HG03196 (cell line): ENCODE results near the gene DDX5.
"Not testable (repeated sequence)": the region's sequence is repeated elsewhere in the genome, so short reads cannot be mapped to it uniquely, and the experiment has no call there.

ENCODE experiments used
- ATAC-seq: cut with Tn5 transposase; IDR thresholded peaks from one replicate; pipeline ENCODE4 v1.9.1; 2021; ENCODE audit not compliant: unreplicated experiment

DDX5 gene

GRCh38 chr17:64508683-64509082 is 2.6 kb upstream of the DDX5 start:
- ATAC-seq, result no peak

DNA sequence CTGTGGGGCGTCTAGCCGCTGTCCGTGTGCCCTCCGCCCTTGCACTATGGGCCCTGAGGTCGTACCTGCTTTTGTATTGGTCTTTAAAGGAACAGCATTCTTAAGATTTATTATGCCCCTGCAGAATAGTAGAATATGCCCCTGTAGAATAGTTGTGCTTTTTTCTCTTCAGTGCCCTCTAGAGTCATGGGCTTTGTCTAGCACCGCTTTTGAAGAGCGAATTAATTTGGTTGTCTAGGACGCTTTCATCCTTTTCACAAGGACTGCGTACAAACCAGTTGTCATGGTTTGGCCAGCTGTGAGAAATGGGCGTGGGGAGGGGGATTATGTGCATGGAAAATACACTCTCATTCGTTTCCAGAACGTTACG is 1.3 kb upstream of the DDX5 start:
- peak; percentile 18 for ATAC-seq

- peak; percentile 69 for ATAC-seq
Observed at GRCh38 chr17:64506576-64507412, 705 bp upstream of the DDX5 start, which contains the start of gene CEP95. Gene CEP95, plus strand, starts transcription at chr17:64506977. Its CDS starts 121 bp downstream, at chr17:64507098.

DNA sequence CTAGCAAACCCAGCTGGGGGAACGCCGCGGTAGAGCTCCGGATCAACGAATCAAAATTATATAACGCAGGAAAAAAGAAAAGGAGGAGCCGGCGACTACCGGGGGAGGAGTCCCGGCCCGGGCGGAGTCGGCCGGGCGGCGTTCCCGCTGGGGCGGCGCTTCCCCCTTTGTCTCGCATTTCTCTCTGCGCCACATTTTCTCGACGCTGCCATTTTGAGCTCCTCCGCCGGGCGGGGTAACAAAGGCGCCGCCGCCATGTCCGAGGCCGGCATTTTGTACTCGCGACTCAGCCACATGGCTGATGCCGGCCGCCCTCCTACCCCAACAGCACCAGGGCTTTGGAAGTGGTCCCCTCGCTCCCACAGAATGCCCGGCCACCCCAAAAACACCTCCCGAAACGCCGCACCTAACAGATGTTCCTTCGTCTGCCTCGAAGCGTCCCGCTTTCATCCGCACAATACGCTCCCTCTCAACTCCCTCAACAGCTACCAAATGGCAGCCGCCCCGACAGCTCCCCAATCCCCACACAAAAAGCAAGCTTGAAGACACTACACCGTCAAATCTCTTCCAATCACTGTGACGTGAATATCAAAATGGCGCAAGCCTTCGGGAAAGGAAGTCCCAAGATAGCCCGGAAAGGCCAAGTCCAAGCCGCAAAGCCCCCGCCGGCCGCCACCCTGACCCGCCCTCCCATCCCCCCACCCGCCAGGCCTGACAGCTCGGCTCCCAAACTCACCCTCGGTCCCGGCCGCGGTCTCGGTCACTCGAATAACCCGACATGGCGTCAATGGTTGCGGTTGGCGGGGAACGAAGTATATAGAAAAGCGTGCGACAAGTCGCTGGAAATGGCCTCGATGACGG is 519 bp downstream of the DDX5 start:
- peak; percentile 22 for ATAC-seq

GRCh38 chr17:64504769-64505339 is 1.2 kb downstream of the DDX5 start:
- no peak for ATAC-seq

DNA sequence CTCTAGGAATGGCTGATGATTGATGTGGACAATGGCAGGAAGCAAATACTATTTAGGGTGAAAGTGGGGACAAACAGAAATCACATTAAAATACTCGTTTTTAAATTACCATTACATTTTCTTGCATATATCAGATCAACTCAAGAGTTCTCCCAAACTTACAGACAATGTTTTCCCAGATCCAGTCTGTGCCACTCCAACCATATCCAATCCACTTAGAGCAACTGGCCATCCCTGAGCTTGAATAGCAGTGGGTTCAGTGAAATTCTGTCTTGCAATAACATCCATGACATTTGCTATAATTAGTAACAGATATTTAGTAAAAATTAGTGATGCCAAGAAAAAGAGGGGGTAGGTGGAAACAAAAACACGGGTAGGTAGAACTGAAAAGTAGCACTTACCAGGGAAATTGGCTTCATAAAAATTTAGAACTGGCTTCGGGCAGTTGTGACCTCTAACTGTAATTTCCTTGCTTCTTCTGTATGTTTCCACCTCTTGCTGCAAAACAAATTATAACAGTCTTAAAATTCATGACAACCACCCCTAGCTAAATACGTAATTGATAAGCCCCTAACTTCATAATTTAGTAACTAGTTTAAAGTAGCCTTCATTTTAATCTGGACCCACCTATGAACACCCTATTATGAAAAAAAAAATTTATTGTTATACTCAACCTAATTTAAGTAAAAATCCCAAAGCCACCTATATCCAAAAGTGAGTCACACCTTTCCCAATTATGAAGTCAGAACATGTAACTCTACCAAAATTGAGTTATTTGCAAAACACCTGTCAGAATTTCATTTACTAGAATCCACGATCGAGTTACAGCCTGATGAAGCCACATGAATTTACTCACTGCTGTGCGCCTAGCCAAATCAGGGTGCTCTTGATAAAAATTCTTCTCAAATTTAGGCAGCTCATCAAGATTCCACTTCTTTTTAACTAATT is 2.0 kb downstream of the DDX5 start:
- ATAC-seq, result no peak

DNA sequence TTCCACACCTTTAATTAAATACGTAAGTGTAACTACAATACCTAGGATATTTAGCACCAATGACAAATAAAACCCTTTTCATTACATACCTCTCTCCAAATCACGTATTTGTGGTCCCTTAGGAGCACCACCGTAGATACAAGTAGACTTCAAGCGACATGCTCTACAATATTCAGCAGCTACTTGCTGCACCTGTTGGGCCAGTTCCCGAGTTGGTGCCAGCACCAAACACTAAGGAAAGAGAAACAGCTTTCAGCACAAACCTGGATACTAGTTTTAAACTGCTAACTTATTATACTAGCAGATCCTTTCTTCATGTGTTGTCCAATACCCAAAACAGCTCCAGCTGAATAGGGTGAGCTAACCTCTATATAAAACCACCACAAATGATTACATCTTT is 2.7 kb downstream of the DDX5 start:
- no peak for ATAC-seq

DNA sequence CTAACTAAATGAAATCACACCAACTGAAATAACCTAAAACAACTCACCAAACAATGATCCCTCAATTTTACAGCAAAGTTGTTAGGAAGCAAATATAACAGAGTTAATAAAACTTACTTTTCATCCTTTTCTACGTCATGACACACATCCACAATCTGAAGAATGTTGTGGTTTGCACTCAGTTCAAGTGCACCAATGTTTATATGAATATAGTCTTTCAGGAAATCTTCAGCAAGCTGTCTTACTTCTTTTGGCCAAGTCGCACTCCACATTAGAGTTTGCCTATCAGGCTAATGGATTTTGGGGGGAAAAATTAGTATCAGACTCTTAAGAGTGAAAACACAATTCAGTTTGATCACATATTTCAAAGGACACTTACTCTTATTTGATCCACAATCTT is 3.3 kb downstream of the DDX5 start:
- ATAC-seq, result no peak

DNA sequence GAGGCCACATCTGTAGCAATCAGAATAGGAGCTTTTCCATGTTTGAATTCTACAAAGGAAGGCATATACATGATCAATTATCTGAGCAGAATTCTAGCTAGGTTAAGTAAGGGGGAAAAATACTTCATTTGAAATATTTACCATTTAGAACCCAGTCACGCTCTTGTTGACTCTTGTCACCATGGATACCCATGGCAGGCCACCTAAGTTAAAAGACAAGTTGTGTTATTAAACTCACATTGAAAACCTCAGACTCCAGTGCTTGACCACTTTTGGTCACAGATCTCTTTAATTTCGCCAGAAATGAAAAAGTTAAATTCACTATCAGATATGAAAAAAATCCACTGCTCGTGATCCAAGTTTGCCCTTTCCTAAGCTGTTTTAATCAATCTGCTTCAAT is 4.1 kb downstream of the DDX5 start:
- no peak for ATAC-seq

DNA sequence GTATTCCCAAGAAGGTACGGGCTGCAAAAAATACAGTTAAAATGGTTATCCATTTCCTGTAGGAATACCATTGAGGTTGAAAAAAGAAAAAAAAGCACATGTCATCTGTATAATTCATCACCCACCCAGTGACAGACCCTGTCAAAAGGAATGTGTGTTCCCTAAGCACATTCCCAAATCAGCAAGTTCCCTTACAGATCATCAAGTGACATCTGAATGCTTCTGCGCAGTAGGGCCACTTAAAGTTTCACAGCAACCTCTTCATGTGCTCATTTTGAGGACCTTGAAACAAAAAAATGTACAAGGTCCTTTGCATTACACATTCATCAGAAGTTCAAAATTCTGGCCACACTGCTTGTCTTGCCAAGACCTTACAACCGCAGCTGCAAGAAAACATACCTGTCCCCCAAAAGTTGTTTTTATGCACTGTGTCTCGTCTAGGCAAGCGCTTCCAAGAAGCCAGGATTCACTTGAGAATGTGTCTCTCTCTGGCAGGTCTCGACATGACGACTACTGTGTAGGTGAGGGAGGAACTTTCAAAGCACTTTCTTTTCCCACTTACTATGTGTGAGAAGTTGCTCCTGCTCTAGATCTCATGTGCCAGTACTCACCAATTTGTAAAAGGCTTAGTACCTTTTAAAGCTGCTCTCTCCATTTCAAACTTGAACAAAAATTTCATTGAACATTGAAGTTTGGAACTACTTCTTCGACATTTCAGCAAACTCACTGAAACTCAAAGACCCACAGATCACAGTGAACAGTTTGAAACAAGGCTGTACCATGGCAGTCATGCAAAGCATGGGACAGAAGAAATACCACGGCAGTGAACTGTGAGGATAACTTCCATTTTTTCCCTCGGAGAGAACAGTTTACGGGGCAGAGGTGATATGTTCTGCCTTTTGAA is 5.0 kb downstream of the DDX5 start:
- ATAC-seq, result no peak

DNA sequence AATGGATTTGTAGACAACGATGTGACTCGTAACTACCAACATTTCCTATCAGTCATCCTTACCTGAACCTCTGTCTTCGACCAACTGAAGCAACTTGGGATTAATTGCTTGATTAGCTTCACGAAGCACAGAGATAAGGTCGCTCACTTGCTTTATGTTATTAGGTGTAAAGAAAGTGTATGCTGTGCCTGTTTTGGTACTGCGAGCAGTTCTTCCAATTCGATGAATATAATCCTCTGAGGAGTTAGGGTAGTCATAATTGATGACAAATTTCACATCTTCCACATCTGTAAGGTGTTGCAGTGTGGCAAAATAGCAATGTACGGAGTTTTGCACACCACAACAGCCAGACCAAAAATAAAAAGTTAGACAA is 5.6 kb downstream of the DDX5 start:
- ATAC-seq, result no peak

DNA sequence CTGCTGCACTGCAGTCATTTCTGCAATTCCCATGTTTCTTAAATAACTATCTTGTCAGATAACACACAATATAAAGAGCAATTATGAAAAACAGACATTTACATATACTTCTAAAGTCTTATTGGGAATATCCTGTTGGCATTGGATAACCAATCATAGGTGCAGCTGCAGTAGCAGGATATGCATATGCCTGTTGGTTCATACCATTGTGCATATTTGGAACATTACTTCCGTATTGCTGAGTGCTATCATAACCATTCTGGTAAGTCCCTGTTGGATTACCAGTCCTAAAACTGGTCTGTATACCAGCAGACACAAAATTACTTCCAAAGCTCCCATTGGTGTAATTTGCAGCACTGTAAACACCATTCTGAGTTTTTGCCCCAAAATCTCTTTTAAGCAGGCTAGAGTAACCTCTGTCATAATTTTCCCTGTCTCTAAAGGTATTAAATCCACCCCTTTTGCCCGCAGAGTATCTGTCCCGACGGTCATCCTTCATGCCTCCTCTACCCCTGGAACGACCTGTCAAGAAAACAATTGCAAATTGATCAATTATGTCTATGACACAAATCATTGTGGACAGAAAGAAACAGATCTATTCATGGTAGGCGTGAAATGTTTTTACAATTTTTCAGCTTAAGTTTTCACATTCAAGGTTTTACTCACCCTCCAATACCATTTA is 6.1 kb downstream of the DDX5 start:
- ATAC-seq, result no peak

DNA sequence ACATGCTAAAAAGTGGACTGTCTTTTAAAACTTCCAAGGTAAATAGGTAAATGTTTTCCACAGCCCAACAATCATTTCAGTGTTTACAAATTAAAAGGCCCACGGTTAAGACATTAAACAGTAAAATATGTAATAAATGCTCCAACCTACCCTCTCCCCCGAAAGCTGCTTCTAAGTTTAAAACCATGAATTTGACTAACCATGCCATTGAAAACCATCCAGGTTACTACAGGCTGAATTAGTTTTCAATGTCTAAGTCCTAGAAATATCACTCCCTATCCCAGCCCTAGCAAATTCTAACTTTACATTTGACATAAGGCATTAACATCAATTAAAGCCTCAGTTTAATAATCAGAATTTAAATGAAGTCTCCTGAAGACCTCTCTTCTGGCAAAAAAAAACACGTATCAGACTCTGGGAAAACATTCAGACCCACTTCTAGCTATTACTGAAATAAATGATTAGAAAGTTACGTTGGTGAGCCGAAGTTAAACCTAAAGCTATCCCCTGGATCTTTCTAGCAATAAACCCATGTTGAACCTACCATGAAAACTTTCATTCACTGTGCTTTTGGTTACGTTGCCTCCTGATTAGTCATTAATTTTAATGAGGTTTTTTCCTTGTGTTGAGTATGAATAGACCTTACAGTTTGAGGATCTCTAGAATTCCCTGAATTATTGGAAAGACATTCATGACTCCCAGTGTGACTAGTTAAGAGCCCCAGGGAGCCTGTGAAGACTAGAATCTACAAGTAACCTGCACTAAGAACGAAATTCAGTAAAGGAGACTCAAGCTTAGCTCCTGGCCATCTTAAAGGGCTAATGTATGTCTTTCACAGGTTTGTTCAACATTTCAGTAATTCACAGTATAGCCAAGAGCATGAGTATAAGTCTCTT is 7.5 kb downstream of the DDX5 start:
- ATAC-seq, result no peak

DNA sequence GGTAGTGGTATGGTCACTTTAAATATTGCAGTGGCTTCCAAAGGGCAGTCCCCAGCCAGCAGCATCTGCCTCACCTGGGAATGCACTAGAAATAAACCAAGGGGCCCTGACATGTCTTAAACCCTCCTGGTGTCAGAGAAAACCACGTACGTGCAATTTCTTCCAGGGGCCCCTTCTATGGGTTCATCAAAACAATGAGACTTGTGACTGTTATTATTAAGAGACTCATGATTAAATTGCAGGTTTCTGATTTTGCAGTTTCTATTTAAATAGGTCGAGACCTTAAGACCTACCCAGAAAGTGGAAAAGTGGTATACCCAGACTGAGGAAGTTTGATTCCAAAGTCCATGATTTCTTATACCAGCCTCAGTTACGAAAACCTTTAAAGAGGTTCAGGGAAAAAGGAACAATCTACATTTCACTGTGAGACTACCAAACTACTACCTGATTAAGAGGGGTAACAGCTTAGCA is 8.5 kb downstream of the DDX5 start:
- no peak for ATAC-seq

DNA sequence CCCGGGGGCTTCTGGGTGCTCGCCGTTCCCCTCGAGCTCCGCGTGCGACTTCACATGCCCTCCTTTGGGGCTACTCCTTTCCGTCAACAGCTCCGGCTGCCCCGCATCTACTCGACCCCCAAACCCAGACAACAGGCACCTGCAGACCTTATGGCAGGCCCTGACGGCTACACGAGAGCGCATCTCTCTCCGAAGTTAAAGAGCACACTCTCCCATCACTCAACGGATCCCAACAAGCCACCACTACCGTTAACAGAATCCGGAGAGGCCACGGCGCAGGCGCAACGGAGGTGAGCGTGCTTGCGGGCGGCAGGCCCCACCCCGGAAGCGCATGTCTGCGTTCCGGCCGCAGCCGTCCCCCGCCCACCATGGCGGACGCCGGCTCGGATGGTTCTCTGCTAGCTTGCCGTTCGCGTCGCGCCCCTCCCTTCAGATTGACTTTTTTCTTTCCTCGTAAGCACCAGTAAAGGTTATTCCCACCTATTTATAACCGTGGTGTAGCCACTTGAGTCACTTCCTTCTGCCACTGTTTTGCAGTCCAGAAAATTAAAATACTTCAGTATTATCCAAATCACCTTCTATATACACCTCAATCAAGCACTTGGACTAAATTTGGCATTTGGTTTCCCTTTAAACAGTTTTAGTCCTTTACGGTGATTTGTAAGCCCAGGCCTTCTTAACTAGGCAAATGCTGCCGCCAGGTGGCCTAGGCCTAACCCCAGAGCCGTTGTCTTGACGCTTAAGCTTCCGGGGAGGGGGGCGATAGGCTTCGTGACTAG is 9.1 kb downstream of the DDX5 start, which contains the start of gene POLG2:
POLG2 (minus strand) TSS at position 269 of the 779 bp plus-strand sequence; CDS start at position 183, 86 bp downstream.
- peak; percentile 79 for ATAC-seq

- no peak for ATAC-seq
Observed at GRCh38 chr17:64496348-64496785, 9.7 kb downstream of the DDX5 start.

DNA sequence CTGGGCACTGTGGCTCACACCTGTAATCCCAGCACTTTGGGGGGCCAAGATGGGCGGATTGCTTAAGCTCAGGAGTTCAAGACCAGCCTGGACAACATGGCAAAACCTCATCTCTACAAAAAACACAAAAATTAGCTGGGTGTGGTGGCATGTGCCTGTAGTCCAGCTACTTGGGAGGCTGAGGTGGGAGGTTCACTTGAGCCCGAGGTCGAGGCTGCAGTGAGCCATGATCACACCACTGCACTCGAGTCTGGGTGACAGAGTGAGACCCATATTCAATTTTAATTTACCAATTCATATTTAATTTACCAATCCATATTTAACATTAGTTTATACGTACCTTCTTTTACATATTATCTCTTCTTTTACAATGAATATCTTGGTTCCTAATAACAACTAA is 10.8 kb downstream of the DDX5 start:
- ATAC-seq, result not testable (repeated sequence)
